Measurements from ENCODE around the gene PWWP2B. TPM values are rescaled to one million over a fixed set of nuclear protein-coding genes. Genes with fewer than 3 reads are reported as not detected.

PWWP2B gene
- total and polyA plus RNA-seq, 2 of the 13 experiments (the other 11 are each of a cell fraction or from before 2014, with no cell fraction given), result 2.3 to 4.7 TPM

DNA sequence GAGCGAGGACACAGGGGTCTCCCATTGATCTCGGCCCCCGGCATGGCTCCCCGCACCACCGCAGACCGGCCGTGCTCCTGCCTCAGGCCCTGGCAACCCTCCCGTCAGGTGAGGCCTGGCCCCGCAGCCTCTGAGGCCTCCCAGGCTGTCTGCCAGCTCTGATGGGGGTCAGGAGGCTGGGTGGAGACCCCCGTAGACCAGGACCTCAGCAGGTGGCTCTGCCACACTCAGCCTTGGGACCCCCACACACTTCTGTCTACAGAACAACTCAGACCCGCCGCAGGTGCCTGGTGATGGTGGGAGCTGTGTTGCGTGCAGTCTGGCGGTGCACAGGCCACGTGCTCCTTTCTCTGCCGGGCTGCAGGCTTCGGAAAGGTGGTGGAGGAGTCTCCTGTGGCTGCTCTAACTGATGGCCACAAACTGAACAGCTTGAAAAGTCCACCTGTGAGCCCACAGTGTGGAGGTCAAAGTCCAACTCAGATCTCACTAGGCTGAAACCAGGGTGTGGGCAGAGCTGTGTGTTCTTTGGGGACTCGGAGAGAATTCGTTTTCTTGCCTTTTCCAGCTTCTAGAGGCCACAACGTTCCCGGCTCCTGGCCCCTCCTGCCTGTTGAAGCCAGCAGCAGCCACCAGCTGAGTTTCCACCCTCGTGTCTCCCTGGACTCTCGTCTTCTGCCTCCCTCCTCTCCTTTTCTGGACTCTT lies 62.5 kb downstream of the PWWP2B start:
- H3K4me2 ChIP-seq (ENCODE audit: low read depth, low read length), result peak overlapping the region; percentile 61
- H2AFZ ChIP-seq (ENCODE audit: low read length), result no peak overlapping the region
- H3K27ac ChIP-seq (ENCODE audit: extremely low read length, insufficient read depth, low read length), result no peak overlapping the region
- ChIA-PET CTCF (ENCODE audit: low intra/inter-chr PET ratio, low total read pairs) (interaction anchor here (1.4 to 3.9 kb wide), 2 partner anchors 118 to 178 kb away, joined by 10 to 54 read pairs; no protein-coding TSS in a partner anchor), POLR2A (interaction anchor here (0.5 to 2.1 kb wide), 4 partner anchors 58 to 177 kb away, joined by 3 to 10 read pairs (median 4); no protein-coding TSS in a partner anchor)
- no peaks in the 10 kb centered on the region for H3K9me3 ChIP-seq (ENCODE audit: low read length)
- H3K4me1 ChIP-seq (ENCODE audit: insufficient read depth, low read length), result peaks cover 63% of the 10 kb centered on the region
- no peaks in the 10 kb centered on the region for H3K79me2 ChIP-seq (ENCODE audit: insufficient read depth, low read length)
- no peaks in the 10 kb centered on the region for H4K20me1 ChIP-seq (ENCODE audit: insufficient read depth, low read length)
- peaks cover 16 to 41% of the 10 kb centered on the region in 2 experiments for H3K27me3 ChIP-seq (ENCODE audit: control insufficient read depth in 1 of 2, insufficient read depth in 2 of 2, low read length in 2 of 2)
- peak overlapping the region; percentile 1; the same call in 1 of the 2 replicates for H3K9ac ChIP-seq (ENCODE audit: insufficient read depth, low read depth, low read length)
- 10% methylated on average over 16 of the region's 23 CpGs for WGBS (ENCODE audit: low lambda C conversion rate)
- no peaks in the 10 kb centered on the region for H3K36me3 ChIP-seq (replicated peaks in 1 of 2; ENCODE audit: control insufficient read depth in 1 of 2, insufficient read depth in 2 of 2, low read length in 2 of 2)
- in situ Hi-C loops (cut with HindIII; ENCODE audit: extremely low pct_ligation_motif_present, low pct_unique_long_range_greater_than_20kb) (loop anchor here (5.0 kb wide), 3 partner anchors 78 to 173 kb away; partner anchors contain the start of gene INPP5A), intact Hi-C loops (cut with micrococcal nuclease; ENCODE audit: unreplicated experiment) (loop anchor here (1.0 to 5.0 kb wide), 3 partner anchors 58 to 133 kb away; no protein-coding TSS in a partner anchor)
- no TSS peak for BruUV-seq (replicated peaks)
- peak; percentile 63 for FAIRE-seq
- DNase-seq (ENCODE audit: low spot score), result peak; percentile 58
- peak; percentile 8 for ATAC-seq
- peak overlapping the region in 1 of 3 experiments; percentile 41; a peak in 2 of 6 replicates for H3K4me3 ChIP-seq (replicated peaks in 1 of 3; ENCODE audit: insufficient read depth in 1 of 3, low read depth in 2 of 3, low read length in 3 of 3)
- TF ChIP-seq MBNL3 (CRISPR knock-in tag; conservative IDR thresholded peaks at IDR 0.05), result no peak
- no peak for TF ChIP-seq ZFP37 (CRISPR knock-in tag; IDR thresholded peaks at IDR 0.05; ENCODE audit: borderline replicate concordance)
- no peak for TF ChIP-seq STAT5B (CRISPR knock-in tag; IDR thresholded peaks at IDR 0.05)
- no peak for TF ChIP-seq ZSCAN20 (CRISPR knock-in tag; IDR thresholded peaks at IDR 0.05; ENCODE audit: borderline replicate concordance)
- TF ChIP-seq, protein P1, sequence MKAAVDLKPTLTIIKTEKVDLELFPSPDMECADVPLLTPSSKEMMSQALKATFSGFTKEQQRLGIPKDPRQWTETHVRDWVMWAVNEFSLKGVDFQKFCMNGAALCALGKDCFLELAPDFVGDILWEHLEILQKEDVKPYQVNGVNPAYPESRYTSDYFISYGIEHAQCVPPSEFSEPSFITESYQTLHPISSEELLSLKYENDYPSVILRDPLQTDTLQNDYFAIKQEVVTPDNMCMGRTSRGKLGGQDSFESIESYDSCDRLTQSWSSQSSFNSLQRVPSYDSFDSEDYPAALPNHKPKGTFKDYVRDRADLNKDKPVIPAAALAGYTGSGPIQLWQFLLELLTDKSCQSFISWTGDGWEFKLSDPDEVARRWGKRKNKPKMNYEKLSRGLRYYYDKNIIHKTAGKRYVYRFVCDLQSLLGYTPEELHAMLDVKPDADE (CRISPR knock-in tag; IDR thresholded peaks at IDR 0.05), result no peak
- TF ChIP-seq JUN (CRISPR knock-in tag; IDR thresholded peaks at IDR 0.05), result no peak
- TF ChIP-seq PAF1 (CRISPR knock-in tag; IDR thresholded peaks at IDR 0.05), result no peak
- TF ChIP-seq SIN3B (IDR thresholded peaks at IDR 0.05; ENCODE audit: low read length), result no peak
- TF ChIP-seq, protein P2, sequence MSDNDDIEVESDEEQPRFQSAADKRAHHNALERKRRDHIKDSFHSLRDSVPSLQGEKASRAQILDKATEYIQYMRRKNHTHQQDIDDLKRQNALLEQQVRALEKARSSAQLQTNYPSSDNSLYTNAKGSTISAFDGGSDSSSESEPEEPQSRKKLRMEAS (IDR thresholded peaks at IDR 0.05), result peak; percentile 67
- peak; percentile 62; the same call in 1 of the 2 replicates for TF ChIP-seq MYC (CRISPR knock-in tag; IDR thresholded peaks at IDR 0.05; ENCODE audit: borderline replicate concordance)
- TF ChIP-seq ZNF17 (CRISPR knock-in tag; IDR thresholded peaks at IDR 0.05), result no peak
- TF ChIP-seq TBX2 (CRISPR knock-in tag; IDR thresholded peaks at IDR 0.05; ENCODE audit: borderline replicate concordance), result no peak
- TF ChIP-seq FLYWCH1 (CRISPR knock-in tag; IDR thresholded peaks at IDR 0.05), result no peak
- no peak for TF ChIP-seq ZNF460 (CRISPR knock-in tag; IDR thresholded peaks at IDR 0.05; ENCODE audit: borderline replicate concordance)
- TF ChIP-seq THYN1 (CRISPR knock-in tag; IDR thresholded peaks at IDR 0.05; ENCODE audit: borderline replicate concordance, low read depth), result no peak
- TF ChIP-seq SP4 (CRISPR knock-in tag; IDR thresholded peaks at IDR 0.05), result 0 out of 2 replicates have a peak, but pooled peaks have one; percentile 47
- peak; percentile 70 for TF ChIP-seq ZNF263 (CRISPR knock-in tag; IDR thresholded peaks at IDR 0.05)
- no peak for TF ChIP-seq ZFAT (CRISPR knock-in tag; conservative IDR thresholded peaks at IDR 0.05)
- no peak for TF ChIP-seq NFYC (CRISPR knock-in tag; IDR thresholded peaks at IDR 0.05)
- TF ChIP-seq ZNF644 (CRISPR knock-in tag; IDR thresholded peaks at IDR 0.05; ENCODE audit: low read depth), result 0 out of 2 replicates have a peak, but pooled peaks have one; percentile 25
- TF ChIP-seq ZNF337 (CRISPR knock-in tag; IDR thresholded peaks at IDR 0.05; ENCODE audit: borderline replicate concordance, low read depth), result no peak
- TF ChIP-seq HDAC2 (CRISPR knock-in tag; IDR thresholded peaks at IDR 0.05), result peak; percentile 43; the same call in 1 of the 2 replicates
- no peak for TF ChIP-seq ZNF326 (CRISPR knock-in tag; IDR thresholded peaks at IDR 0.05; ENCODE audit: borderline replicate concordance)
